RKO (cell line): ENCODE results near the gene TTC23.
"Not testable (repeated sequence)": the region's sequence is repeated elsewhere in the genome, so short reads cannot be mapped to it uniquely, and the experiment has no call there.

Experiments
- DNase-seq: peaks from one replicate; pipeline ENCODE4 v3.0.0-alpha.2; 2016; ENCODE audit warnings: low spot score

TTC23 gene

GRCh38 chr15:99197856-99198255 lies 51.5 kb downstream of the TTC23 start:
- no peak for DNase-seq

GRCh38 chr15:99192181-99192580 lies 57.2 kb downstream of the TTC23 start:
- not testable (repeated sequence) for DNase-seq

GRCh38 chr15:99187936-99188335 lies 61.4 kb downstream of the TTC23 start:
- DNase-seq = no peak

- DNase-seq = no peak
Observed at GRCh38 chr15:99185414-99186130, 63.8 kb downstream of the TTC23 start.

GRCh38 chr15:99182791-99183190 lies 66.6 kb downstream of the TTC23 start:
- no peak for DNase-seq

GRCh38 chr15:99181545-99181971 lies 67.8 kb downstream of the TTC23 start:
- no peak for DNase-seq

- no peak for DNase-seq
Observed at GRCh38 chr15:99180964-99181306, 68.4 kb downstream of the TTC23 start.

GRCh38 chr15:99180086-99180963 lies 69.1 kb downstream of the TTC23 start:
- no peak for DNase-seq

GRCh38 chr15:99177679-99178078 lies 71.7 kb downstream of the TTC23 start:
- no peak for DNase-seq

- peak; percentile 40 for DNase-seq
Observed at GRCh38 chr15:99176757-99177156, 72.6 kb downstream of the TTC23 start.

GRCh38 chr15:99174567-99175395 lies 74.6 kb downstream of the TTC23 start:
- no peak for DNase-seq

- no peak for DNase-seq
Observed at GRCh38 chr15:99172989-99173388, 76.4 kb downstream of the TTC23 start.

- DNase-seq = no peak
Observed at GRCh38 chr15:99172171-99172570, 77.2 kb downstream of the TTC23 start.

- no peak for DNase-seq
Observed at GRCh38 chr15:99170476-99171065, 78.8 kb downstream of the TTC23 start.

- no peak for DNase-seq
Observed at GRCh38 chr15:99169769-99170311, 79.5 kb downstream of the TTC23 start.

- DNase-seq = no peak
Observed at GRCh38 chr15:99168601-99169580, 80.5 kb downstream of the TTC23 start.

- no peak for DNase-seq
Observed at GRCh38 chr15:99167640-99168039, 81.7 kb downstream of the TTC23 start.

GRCh38 chr15:99167201-99167600 lies 82.2 kb downstream of the TTC23 start:
- no peak for DNase-seq

GRCh38 chr15:99165956-99166689 lies 83.3 kb downstream of the TTC23 start:
- DNase-seq = no peak
